KOPT-K1 (cell line): Measurements from ENCODE around the gene LILRA2.
"Not testable (repeated sequence)": the region's sequence is repeated elsewhere in the genome, so short reads cannot be mapped to it uniquely, and the experiment has no call there.

Experiments used
- H3K27ac ChIP-seq: fragments of 200-600 bp; sonication (generic); 2 replicates; pipeline ENCODE4 v1.5.1; 2016; ENCODE audit warnings: antibody characterized with exemption, mild to moderate bottlenecking, low read depth, low read length; ENCODE audit not compliant: poor library complexity, severe bottlenecking
- H3K36me3 ChIP-seq: fragments of 200-600 bp; sonication (generic); 2 replicates; pipeline ENCODE4 v1.5.1; 2017; ENCODE audit warnings: antibody characterized with exemption, mild to moderate bottlenecking, low read length, moderate library complexity; ENCODE audit not compliant: insufficient read depth
- H3K9me3 ChIP-seq: fragments of 200-600 bp; sonication (generic); 2 replicates; pipeline ENCODE4 v1.5.1; 2017; ENCODE audit warnings: antibody characterized with exemption, low read length, mild to moderate bottlenecking; ENCODE audit not compliant: insufficient read depth, poor library complexity, severe bottlenecking

The LILRA2 gene

DNA sequence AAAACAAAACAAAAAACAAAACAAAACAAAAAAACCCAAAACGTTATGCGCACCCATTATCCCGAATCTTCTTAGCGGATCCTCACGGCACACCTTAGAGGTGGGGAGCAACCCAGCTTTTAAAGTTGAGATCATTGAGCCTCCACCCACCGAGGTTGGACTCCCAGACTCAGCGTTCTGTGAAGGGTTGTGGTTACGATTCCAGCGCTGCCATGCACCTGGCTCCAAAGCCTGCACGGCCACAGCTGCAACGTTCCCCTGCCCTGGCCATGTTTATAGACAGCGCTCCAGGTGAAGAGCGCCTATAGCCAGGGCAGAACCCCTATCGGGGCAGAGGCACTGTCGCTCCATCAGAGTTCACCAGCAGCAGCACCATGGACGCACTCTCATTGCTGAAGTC lies 18.7 kb upstream of the LILRA2 start:
- no peaks in the 10 kb centered on the region for H3K9me3 ChIP-seq

DNA sequence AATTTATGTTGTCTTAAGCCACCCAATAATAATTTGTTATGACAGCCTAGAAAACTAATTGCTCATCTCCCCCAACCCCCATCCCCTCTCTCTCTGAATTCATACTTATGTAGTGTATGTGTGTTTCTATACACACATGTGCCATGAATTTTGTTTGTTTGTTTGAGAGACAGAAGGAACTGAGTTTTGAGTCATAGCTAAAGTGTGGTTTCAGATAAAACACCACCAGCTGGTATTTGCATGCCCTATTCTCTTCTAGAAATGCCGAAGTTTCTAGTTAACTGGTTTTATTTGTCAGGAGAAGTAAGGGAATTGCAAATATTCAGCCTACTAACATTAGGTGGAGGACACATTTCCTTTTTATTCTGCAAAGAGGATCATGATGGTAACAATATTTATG lies 17.4 kb upstream of the LILRA2 start:
- Histone ChIP-seq H3K9me3 (no peaks in the 10 kb centered on the region), H3K27ac (no peak overlapping the region)

More for the DNA sequence above, 18.7 kb upstream of the LILRA2 start:
- Histone ChIP-seq H3K27ac (no peak overlapping the region), H3K36me3 (no peaks in the 10 kb centered on the region)

DNA sequence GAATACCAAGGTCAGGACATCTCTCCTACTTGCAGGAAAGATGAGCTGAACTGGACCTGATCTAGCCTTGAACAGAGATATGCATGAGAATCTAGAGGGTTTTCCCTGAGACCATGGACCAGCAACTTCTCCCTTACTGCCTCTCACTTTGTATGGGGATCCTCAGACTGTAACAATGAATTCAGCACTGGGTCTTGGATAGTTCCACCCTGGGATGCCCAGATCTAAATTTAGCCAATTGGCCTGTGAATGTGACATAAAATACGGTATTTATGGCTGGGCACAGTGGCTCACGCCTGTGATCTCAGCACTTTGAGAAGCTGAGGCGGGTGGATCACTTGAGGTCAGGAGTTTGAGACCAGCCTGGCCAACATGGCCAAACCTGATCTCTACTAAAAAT lies 15.3 kb upstream of the LILRA2 start:
- Histone ChIP-seq H3K9me3 (no peaks in the 10 kb centered on the region), H3K27ac (no peak overlapping the region), H3K36me3 (no peaks in the 10 kb centered on the region)

More for the DNA sequence above, 17.4 kb upstream of the LILRA2 start:
- H3K36me3 ChIP-seq: no peaks in the 10 kb centered on the region

DNA sequence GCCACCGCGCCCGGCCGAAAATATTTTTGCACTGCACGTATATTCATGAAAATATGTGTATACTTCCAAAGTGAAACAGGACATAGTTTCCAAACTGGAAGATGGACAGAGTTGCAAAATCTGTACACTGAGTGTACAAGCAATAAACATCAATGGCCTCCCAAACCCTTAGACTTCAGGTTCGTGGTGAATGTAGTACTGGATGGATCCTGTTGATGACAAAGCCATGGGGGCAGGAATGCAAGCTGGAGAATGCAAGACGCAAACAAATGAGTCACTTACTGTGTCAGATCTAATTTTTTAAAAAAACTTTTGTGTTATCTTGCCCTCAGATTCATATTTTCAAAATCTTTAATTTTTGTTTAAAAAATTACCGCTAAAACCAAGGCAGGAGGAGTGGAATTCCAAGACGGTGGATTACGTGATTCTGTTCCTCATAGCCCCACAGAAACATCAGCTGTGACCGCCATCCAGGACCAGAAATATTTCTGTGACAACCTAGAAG lies 12.7 kb upstream of the LILRA2 start:
- no peaks in the 10 kb centered on the region for H3K36me3 ChIP-seq
- H3K27ac ChIP-seq: no peak overlapping the region
- no peaks in the 10 kb centered on the region for H3K9me3 ChIP-seq

DNA sequence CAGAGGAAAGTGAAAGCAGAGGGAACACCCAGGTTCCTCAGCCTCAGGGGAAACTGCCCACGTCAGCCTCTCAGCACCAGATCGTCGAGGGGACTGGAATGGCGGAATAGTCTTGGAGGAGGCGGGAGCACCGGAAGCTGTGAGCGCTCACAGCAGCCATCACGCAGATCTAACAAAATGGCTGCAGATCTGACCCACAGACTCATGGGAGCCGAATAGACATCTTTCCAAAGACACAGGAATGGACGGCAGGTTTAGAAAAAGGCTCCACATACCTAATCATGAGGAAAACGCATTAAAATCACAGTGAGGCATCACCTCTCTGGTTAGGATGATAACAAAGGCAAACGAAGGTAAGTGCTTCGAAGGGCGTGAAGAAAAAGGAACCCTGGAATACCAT lies 11.8 kb upstream of the LILRA2 start:
- no peaks in the 10 kb centered on the region for H3K9me3 ChIP-seq
- H3K27ac ChIP-seq: no peak overlapping the region

DNA sequence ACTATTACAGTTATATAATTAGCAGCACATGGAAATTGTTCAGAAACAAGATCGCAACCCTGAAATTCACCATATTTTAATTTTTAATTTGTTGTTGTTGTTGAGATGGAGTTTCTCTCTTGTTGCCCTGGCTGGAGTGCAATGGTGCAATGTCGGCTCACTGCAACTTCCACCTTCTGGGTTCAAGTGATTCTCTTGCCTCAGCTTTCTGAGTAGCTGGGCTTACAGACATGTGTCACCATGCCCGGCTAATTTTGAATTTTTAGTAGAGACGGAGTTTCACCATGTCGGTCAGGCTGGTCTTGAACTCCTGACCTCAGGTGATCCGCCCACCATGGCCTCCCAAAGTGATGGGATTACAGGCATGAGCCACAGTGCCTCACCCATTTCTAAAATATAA lies 10.4 kb upstream of the LILRA2 start:
- not testable (repeated sequence) for H3K27ac ChIP-seq, H3K9me3 ChIP-seq

More for the DNA sequence above, 11.8 kb upstream of the LILRA2 start:
- no peaks in the 10 kb centered on the region for H3K36me3 ChIP-seq

DNA sequence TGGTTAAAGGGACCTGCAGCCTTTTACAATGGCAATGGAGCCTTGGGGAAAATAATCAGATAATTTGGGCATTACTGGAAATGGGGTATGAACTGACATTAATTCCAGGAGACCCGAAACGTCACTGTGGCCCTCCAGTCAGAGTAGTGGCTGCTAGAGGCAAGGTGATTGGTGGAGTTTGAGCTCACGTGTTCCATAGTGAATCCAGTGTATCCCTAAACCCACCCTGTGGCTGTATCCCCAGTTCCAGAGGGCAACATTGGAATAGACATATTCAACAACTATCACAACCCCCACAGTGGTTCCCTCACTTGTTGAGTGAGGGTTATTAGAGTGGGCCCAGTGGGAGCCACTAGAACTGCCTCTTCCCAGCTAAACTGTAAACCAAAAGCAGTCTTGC lies 3.3 kb upstream of the LILRA2 start:
- H3K27ac ChIP-seq: no peak overlapping the region
- no peaks in the 10 kb centered on the region for H3K36me3 ChIP-seq
- H3K9me3 ChIP-seq: no peaks in the 10 kb centered on the region

More for the DNA sequence above, 10.4 kb upstream of the LILRA2 start:
- not testable (repeated sequence) for H3K36me3 ChIP-seq

DNA sequence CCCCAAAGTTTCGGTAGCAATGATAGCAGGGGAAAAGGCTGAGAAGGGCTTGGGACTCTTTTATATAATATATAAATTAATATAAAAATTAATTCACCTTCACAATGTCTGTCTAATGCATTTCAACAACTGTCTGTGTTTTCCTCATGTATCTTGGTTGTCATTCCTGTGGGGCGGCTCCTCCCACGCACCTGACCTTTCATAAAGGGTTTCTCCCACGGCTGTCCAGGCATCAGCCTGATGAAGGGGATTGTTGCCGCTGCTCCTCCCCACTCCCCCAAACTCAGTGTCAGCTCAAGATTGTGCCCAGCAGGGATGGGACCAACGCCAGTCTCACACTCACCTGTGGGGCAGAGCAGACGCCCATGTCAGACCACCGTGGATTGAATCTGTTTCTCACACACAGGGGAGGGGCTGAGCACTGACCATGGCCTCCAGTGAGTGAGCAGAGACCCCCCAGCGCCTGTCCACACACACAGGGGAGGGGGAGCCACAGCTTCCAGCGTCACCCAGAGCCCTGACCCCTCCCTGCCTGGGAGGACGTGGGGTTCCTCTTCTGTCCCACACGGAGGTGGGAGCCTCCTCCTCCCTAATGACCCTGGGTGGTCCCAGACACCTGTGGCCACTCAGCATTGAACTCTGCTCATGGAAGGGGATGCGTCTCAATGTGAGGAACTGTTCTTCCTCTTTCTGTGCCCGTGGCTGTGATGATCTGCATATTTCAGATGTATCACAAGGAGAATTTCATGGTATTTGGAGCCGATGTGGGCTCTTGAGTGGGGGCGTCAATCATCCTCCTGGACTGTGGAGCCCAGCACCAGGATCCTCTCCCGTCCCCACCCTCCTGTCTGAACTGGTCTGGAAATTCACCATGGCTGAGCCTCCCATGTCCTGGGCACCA lies 1.6 kb upstream of the LILRA2 start:
- not testable (repeated sequence) for H3K27ac ChIP-seq, H3K36me3 ChIP-seq, H3K9me3 ChIP-seq

DNA sequence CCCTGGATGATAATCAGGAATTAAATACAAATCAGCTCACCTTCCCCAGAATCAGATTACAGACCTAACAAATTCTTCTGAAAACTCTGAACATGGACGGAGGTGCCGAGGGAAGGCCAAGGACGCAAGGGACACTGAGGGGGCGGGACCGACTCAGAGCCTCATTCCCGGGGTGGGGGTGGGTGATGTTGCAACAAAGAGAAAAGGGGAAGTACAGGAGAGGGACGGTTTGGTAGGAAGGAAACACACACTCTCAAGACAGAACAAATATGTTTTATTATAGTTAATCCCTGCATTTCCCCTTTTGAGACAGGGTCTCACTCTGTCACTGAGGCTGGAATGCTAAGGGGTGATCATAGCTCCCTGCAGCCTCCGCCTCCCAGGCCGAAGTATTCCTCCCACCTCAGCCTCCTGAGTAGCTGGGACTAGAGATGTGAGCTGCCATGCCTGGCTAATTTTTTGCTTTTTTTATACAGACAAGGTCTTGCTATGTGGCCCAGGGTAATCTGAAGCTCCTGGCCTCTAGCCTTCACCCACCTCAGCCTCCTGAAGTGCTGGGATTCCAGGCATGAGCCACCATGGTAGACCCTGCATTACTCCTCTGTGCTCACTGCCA lies 786 bp upstream of the LILRA2 start:
- Histone ChIP-seq H3K27ac (no peak overlapping the region), H3K36me3 (no peaks in the 10 kb centered on the region), H3K9me3 (no peaks in the 10 kb centered on the region)

DNA sequence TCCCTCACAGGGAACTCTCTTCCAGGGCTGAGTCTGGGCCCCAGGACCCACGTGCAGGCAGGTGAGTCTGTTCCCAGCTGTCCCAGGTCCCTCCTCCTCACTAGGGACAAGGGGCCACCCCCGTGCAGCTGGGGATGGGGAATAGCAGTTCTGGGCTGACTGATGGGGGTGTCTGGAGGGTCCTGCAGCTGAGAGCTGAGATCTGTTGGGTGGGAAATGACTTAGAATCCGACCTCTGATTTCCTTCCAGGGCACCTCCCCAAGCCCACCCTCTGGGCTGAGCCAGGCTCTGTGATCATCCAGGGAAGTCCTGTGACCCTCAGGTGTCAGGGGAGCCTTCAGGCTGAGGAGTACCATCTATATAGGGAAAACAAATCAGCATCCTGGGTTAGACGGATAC lies 461 bp downstream of the LILRA2 start:
- Histone ChIP-seq H3K36me3 (no peaks in the 10 kb centered on the region), H3K27ac (no peak overlapping the region), H3K9me3 (no peaks in the 10 kb centered on the region)

DNA sequence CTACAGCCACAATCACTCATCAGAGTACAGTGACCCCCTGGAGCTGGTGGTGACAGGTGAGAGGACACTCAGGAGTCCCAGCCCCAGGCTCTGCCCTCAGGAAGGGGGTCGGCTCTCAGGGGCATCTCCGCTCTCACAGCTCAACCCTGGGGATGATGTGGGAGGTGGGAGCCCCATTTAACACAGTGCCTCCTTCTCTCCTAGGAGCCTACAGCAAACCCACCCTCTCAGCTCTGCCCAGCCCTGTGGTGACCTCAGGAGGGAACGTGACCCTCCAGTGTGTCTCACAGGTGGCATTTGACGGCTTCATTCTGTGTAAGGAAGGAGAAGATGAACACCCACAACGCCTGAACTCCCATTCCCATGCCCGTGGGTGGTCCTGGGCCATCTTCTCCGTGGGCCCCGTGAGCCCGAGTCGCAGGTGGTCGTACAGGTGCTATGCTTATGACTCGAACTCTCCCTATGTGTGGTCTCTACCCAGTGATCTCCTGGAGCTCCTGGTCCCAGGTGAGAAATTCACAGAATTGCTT lies 1.0 kb downstream of the LILRA2 start:
- Histone ChIP-seq H3K36me3 (no peaks in the 10 kb centered on the region), H3K9me3 (no peaks in the 10 kb centered on the region), H3K27ac (no peak overlapping the region)

DNA sequence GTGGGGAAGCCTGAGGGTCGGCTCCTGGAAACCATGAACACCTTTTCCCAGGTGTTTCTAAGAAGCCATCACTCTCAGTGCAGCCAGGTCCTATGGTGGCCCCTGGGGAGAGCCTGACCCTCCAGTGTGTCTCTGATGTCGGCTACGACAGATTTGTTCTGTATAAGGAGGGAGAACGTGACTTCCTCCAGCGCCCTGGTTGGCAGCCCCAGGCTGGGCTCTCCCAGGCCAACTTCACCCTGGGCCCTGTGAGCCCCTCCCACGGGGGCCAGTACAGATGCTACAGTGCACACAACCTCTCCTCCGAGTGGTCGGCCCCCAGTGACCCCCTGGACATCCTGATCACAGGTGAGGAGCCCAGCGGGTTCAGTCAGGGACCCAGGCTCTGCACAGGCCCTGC lies 1.6 kb downstream of the LILRA2 start:
- not testable (repeated sequence) for H3K9me3 ChIP-seq, H3K27ac ChIP-seq, H3K36me3 ChIP-seq

DNA sequence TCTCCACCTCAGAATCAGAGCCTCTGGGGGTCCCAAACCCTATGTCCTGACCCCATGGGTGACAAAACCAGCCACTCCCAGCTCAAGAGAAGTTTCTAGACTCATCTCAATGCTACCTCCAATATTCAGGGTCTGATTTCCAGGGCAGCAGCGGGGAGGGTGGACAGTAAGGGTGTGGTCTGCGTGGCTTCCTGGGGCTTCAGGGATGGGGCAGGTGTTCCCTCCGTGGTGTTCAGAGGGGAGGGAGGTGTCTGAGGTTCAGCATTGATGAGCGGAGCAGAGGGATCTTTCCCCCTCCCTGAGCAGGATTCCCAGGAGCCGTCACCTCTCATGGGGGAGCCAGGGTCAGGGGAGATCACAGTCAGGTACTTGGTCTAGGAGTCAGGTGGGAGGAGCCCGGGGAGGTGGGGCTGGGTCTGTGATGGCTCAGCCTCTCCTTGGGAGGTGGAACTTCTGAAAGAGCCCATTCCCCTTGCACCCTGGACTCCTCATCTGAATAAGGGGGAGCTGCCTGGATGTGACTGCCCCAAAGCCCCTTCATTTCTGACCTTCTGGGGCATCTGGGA lies 2.9 kb downstream of the LILRA2 start:
- no peak overlapping the region for H3K27ac ChIP-seq
- H3K36me3 ChIP-seq: no peaks in the 10 kb centered on the region
- H3K9me3 ChIP-seq: no peaks in the 10 kb centered on the region

DNA sequence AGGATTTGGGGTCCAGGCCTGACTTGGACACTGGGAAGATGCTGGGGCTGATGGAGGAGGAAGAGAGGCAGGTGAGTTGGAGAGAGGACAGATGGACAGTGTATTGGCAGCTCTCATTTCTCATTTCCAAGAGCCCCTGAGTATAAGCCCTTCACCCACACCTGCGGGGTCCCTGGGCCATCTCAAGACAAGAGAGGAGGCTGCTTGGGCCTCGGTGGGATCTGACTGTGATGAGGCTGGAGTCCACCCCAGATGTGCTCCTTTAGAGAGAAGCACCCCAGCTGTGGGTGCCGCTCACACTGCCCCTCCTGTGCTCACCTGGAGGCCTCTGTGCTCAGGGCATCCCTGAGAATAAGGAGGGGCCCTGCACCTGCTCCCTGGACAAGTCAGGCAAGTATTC lies 3.7 kb downstream of the LILRA2 start:
- no peak overlapping the region for H3K27ac ChIP-seq
- H3K36me3 ChIP-seq: no peaks in the 10 kb centered on the region
- no peaks in the 10 kb centered on the region for H3K9me3 ChIP-seq

DNA sequence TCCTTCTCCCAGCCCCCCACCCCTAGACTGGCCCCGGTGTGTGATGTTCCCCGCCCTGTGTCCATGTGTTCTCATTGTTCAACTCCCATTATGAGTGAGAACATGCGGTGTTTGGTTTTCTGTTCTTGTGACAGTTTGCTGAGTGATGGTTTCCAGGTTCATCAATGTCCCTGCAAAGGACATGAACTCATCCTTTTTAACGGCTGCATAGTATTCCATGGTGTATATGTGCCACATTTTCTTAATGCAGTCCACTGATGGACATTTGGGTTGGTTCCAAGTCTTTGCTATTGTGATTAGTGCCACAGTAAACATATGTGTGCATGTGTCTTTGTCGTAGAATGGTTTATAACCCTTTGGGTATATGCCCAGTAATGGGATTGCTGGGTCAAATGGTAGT lies 4.7 kb downstream of the LILRA2 start:
- not testable (repeated sequence) for H3K36me3 ChIP-seq, H3K27ac ChIP-seq, H3K9me3 ChIP-seq
